Mesenchymal stem cell (in vitro differentiated cells and primary cell): ENCODE data around the gene EIF5AL1.
"Not testable (repeated sequence)": the region's sequence is repeated elsewhere in the genome, so short reads cannot be mapped to it uniquely, and the experiment has no call there.

Experiments used
- DNase-seq: peaks from one replicate; pipeline ENCODE4 v3.0.0-alpha.2; 2013
- H2AFZ ChIP-seq: one replicate; pipeline ENCODE4 v1.6.1; 2013; ENCODE audit warnings: low read depth, mild to moderate bottlenecking, control low read depth, inconsistent platforms, low read length, moderate library complexity
- H2AK5ac ChIP-seq: 2 replicates; pipeline ENCODE4 v1.6.1; 2013; ENCODE audit warnings: low read length, moderate library complexity, mild to moderate bottlenecking, inconsistent platforms; ENCODE audit not compliant: severe bottlenecking
- H2BK120ac ChIP-seq: one replicate; pipeline ENCODE4 v1.6.1; 2013; ENCODE audit warnings: low read depth, mild to moderate bottlenecking, inconsistent platforms, low read length, moderate library complexity
- H2BK12ac ChIP-seq, 2 experiments: one replicate each; pipeline ENCODE4 v1.6.1; 2013; ENCODE audit warnings: inconsistent platforms in 2 of 2, low read length in 2 of 2, mild to moderate bottlenecking in 2 of 2, moderate library complexity in 2 of 2, control low read depth in 1 of 2
- H2BK15ac ChIP-seq: one replicate; pipeline ENCODE4 v1.6.1; 2013; ENCODE audit warnings: mild to moderate bottlenecking, low read depth, inconsistent platforms; ENCODE audit not compliant: poor library complexity, severe bottlenecking
- H2BK5ac ChIP-seq: 2 replicates; pipeline ENCODE4 v1.6.1; 2013; ENCODE audit warnings: low read depth, mild to moderate bottlenecking, low read length, control low read depth, inconsistent platforms; ENCODE audit not compliant: poor library complexity, severe bottlenecking
- H3K14ac ChIP-seq, 2 experiments: one replicate each; pipeline ENCODE4 v1.6.1; 2013; ENCODE audit warnings: inconsistent platforms in 2 of 2, low read length in 2 of 2, control low read depth in 1 of 2, mild to moderate bottlenecking in 1 of 2, moderate library complexity in 1 of 2
- H3K18ac ChIP-seq, 2 experiments: one replicate each; pipeline ENCODE4 v1.6.1; 2013; ENCODE audit warnings: inconsistent platforms in 2 of 2, low read length in 2 of 2, control low read depth in 1 of 2, low read depth in 1 of 2, mild to moderate bottlenecking in 1 of 2
- H3K23ac ChIP-seq, 2 experiments: one replicate each; pipeline ENCODE4 v1.6.1; 2013; ENCODE audit warnings: inconsistent platforms in 2 of 2, low read length in 2 of 2, mild to moderate bottlenecking in 2 of 2, moderate library complexity in 2 of 2, control low read depth in 1 of 2
- H3K27ac ChIP-seq: 2 replicates; pipeline ENCODE4 v1.5.1; 2013; ENCODE audit warnings: mild to moderate bottlenecking, moderate library complexity, low read length, control low read depth, inconsistent platforms; ENCODE audit not compliant: poor library complexity, severe bottlenecking
- H3K27me3 ChIP-seq, 2 experiments: 2 replicates each; pipeline versions ENCODE4 v1.6.1 to v1.7.0; 2013; ENCODE audit warnings: low read length in 2 of 2, mild to moderate bottlenecking in 2 of 2, moderate library complexity in 2 of 2, control low read depth in 1 of 2, inconsistent platforms in 1 of 2; ENCODE audit not compliant: control insufficient read depth in 1 of 2, insufficient read depth in 1 of 2
- H3K36me3 ChIP-seq, 2 experiments: 2 replicates each; pipeline versions ENCODE4 v1.6.1 to v1.7.0; 2013; ENCODE audit warnings: low read length in 2 of 2, control low read depth in 1 of 2, inconsistent platforms in 1 of 2, low read depth in 1 of 2, mild to moderate bottlenecking in 1 of 2; ENCODE audit not compliant: insufficient read depth in 2 of 2, control insufficient read depth in 1 of 2
- H3K4ac ChIP-seq, 2 experiments: one replicate each; pipeline ENCODE4 v1.6.1; 2013; ENCODE audit warnings: inconsistent platforms in 2 of 2, low read length in 2 of 2, mild to moderate bottlenecking in 2 of 2, moderate library complexity in 2 of 2, control low read depth in 1 of 2, low read depth in 1 of 2
- H3K4me1 ChIP-seq: 2 replicates; pipeline ENCODE4 v1.6.1; 2013; ENCODE audit warnings: low read depth, low read length, control low read depth; ENCODE audit not compliant: control insufficient read depth, insufficient read depth
- H3K4me2 ChIP-seq: 2 replicates; pipeline ENCODE4 v1.6.1; 2013; ENCODE audit warnings: low read length, mild to moderate bottlenecking, inconsistent platforms; ENCODE audit not compliant: poor library complexity, severe bottlenecking
- H3K4me3 ChIP-seq, 2 experiments: 2 replicates each; pipeline versions ENCODE4 v1.5.1 to v1.7.0; 2013; ENCODE audit warnings: low read length in 2 of 2, mild to moderate bottlenecking in 2 of 2, control low read depth in 1 of 2, low read depth in 1 of 2; ENCODE audit not compliant: insufficient read depth in 1 of 2
- H3K79me1 ChIP-seq: replicated peaks from 2 replicates; pipeline ENCODE4 v1.6.1; 2013; ENCODE audit warnings: mild to moderate bottlenecking, control low read depth, low read length, inconsistent platforms; ENCODE audit not compliant: poor library complexity, severe bottlenecking
- H3K9ac ChIP-seq: 2 replicates; pipeline ENCODE4 v1.7.0; 2013; ENCODE audit warnings: mild to moderate bottlenecking, low read length, moderate library complexity
- H3K9me3 ChIP-seq: 2 replicates; pipeline ENCODE4 v1.7.0; 2013; ENCODE audit warnings: mild to moderate bottlenecking, low read length; ENCODE audit not compliant: control insufficient read depth
- H4K8ac ChIP-seq: one replicate; pipeline ENCODE4 v1.6.1; 2013; ENCODE audit warnings: inconsistent platforms, mild to moderate bottlenecking, low read length, moderate library complexity
- H4K91ac ChIP-seq: one replicate; pipeline ENCODE4 v1.6.1; 2013; ENCODE audit warnings: mild to moderate bottlenecking, low read length, inconsistent platforms
- WGBS: methylation state at CpG from one replicate; pipeline ENCODE4 v1.1.7; 2013; ENCODE audit warnings: mixed read lengths; 5-methylcytosine and 5-hydroxymethylcytosine counted together

The EIF5AL1 gene

GRCh38 chr10:79505328-79505727 is 7.0 kb upstream of the EIF5AL1 start:
- H3K27ac ChIP-seq, H2BK12ac ChIP-seq, H2BK5ac ChIP-seq, H3K18ac ChIP-seq, H4K8ac ChIP-seq, H3K79me1 ChIP-seq, H3K4ac ChIP-seq, H3K4me3 ChIP-seq, H3K23ac ChIP-seq, H2BK120ac ChIP-seq, H3K4me2 ChIP-seq, H3K9ac ChIP-seq, H2AK5ac ChIP-seq, H2BK15ac ChIP-seq, H3K4me1 ChIP-seq, H2AFZ ChIP-seq, H3K9me3 ChIP-seq, H4K91ac ChIP-seq, DNase-seq, H3K14ac ChIP-seq, H3K36me3 ChIP-seq: not testable (repeated sequence)
- H3K27me3 ChIP-seq = peaks cover 17 to 26% of the 10 kb centered on the region in 2 experiments

GRCh38 chr10:79505829-79506228 is 6.5 kb upstream of the EIF5AL1 start:
- no peak overlapping the region for H4K91ac ChIP-seq
- H3K4me1 ChIP-seq = no peaks in the 10 kb centered on the region
- H3K9me3 ChIP-seq = no peaks in the 10 kb centered on the region
- H2BK5ac ChIP-seq = no peak overlapping the region
- H3K27ac ChIP-seq = no peak overlapping the region
- H2BK12ac ChIP-seq = no peak overlapping the region
- no peak overlapping the region for H3K4ac ChIP-seq
- no peak overlapping the region for H2BK15ac ChIP-seq
- no peaks in the 10 kb centered on the region for H3K36me3 ChIP-seq
- no peak overlapping the region for H2BK120ac ChIP-seq
- no peak overlapping the region for H3K4me2 ChIP-seq
- H2AFZ ChIP-seq = no peak overlapping the region
- H3K18ac ChIP-seq = no peak overlapping the region
- no peak overlapping the region for H3K14ac ChIP-seq
- H2AK5ac ChIP-seq = no peak overlapping the region
- peaks cover 17 to 26% of the 10 kb centered on the region in 2 experiments for H3K27me3 ChIP-seq
- H3K9ac ChIP-seq = no peak overlapping the region
- DNase-seq = no peak
- no peak overlapping the region for H3K4me3 ChIP-seq
- no peak overlapping the region for H4K8ac ChIP-seq
- no peaks in the 10 kb centered on the region for H3K79me1 ChIP-seq
- H3K23ac ChIP-seq = no peak overlapping the region

GRCh38 chr10:79507440-79508167 is 4.7 kb upstream of the EIF5AL1 start:
- Histone ChIP-seq H3K18ac (peak overlapping the region in 1 of 2 experiments; percentile 34), H3K14ac (no peak overlapping the region), H3K4me1 (no peaks in the 10 kb centered on the region), H3K27ac (no peak overlapping the region), H4K91ac (no peak overlapping the region), H2BK15ac (no peak overlapping the region), H3K4me3 (no peak overlapping the region), H3K36me3 (no peaks in the 10 kb centered on the region), H3K27me3 (peaks cover 17 to 26% of the 10 kb centered on the region in 2 experiments), H2AK5ac (no peak overlapping the region), H4K8ac (no peak overlapping the region), H2BK5ac (no peak overlapping the region), H3K9ac (no peak overlapping the region), H3K23ac (no peak overlapping the region), H3K79me1 (no peaks in the 10 kb centered on the region), H3K4me2 (no peak overlapping the region), H3K4ac (no peak overlapping the region), H2AFZ (no peak overlapping the region), H3K9me3 (no peaks in the 10 kb centered on the region), H2BK12ac (no peak overlapping the region), H2BK120ac (no peak overlapping the region)
- WGBS = 89% methylated on average over 8 of the region's 9 CpGs
- DNase-seq = no peak

DNA sequence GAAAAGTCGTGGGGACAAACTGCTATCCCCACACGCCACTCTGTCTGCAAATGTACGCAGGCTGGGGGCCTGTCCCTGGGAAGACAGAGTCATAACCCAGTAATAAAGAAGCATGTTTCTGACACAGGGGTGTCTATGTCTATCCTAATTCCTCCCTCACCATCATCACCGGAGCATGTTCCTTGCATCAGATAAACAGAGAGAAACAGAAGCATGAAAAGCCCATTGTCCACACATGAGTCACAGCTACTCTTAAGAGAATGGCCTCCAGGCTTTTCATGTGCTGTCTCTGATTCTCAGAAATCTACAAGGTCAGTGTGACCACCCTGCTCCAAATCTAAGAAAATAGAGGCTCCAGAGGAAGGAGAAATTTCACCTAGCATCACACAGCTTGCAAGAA is 4.1 kb upstream of the EIF5AL1 start:
- not testable (repeated sequence) for H2AK5ac ChIP-seq, H2AFZ ChIP-seq, H3K4ac ChIP-seq, H2BK12ac ChIP-seq, H3K27ac ChIP-seq, H2BK5ac ChIP-seq, H3K4me3 ChIP-seq, H3K9me3 ChIP-seq, H3K79me1 ChIP-seq, H2BK120ac ChIP-seq, H3K4me2 ChIP-seq, H3K4me1 ChIP-seq, H4K8ac ChIP-seq, DNase-seq, H3K36me3 ChIP-seq, H2BK15ac ChIP-seq, H3K9ac ChIP-seq, H3K23ac ChIP-seq, H4K91ac ChIP-seq, H3K14ac ChIP-seq
- Histone ChIP-seq H3K27me3 (peaks cover 14 to 25% of the 10 kb centered on the region in 2 experiments), H3K18ac (peak overlapping the region in 1 of 2 experiments; percentile 34)
- 66% methylated on average over 3 of the region's 4 CpGs for WGBS
